Activated CD8-positive, alpha-beta T cell treated with anti-CD3 and anti-CD28 coated beads, Interleukin-2, amount 10 ng/mL, durations not matched to agents 7 days and 5 days (primary cell): ENCODE results near the gene TLCD2. TPM values are rescaled to one million over a fixed set of nuclear protein-coding genes. Genes with fewer than 3 reads are reported as not detected.
"Not testable (repeated sequence)": the region's sequence is repeated elsewhere in the genome, so short reads cannot be mapped to it uniquely, and the experiment has no call there.

Source experiments
- ATAC-seq: fragments of 150-1000 bp; cut with Tn5 transposase; one replicate; pipeline ENCODE4 v1.10.0; 2021; ENCODE audit warnings: moderate library complexity
- CTCF ChIA-PET: fragments of 350-600 bp; sonication (Branson Sonifier 250); formaldehyde crosslinking; loops from one replicate; lab custom pipeline; 2021; ENCODE audit warnings: antibody characterized with exemption; lab: Charles Lee
- POLR2A ChIA-PET: fragments of 350-600 bp; sonication (Branson Sonifier 250); formaldehyde crosslinking; loops from one replicate; lab custom pipeline; 2021; ENCODE audit warnings: antibody characterized with exemption; lab: Charles Lee
- DNase-seq: peaks from one replicate; pipeline ENCODE4 v3.0.0-alpha.2; 2020
- H3K27ac Mint-ChIP-seq: one replicate; pipeline ENCODE4 v1.8.0; 2021; ENCODE audit warnings: mild to moderate bottlenecking, mixed read lengths
- H3K27me3 Mint-ChIP-seq: one replicate; pipeline ENCODE4 v1.8.0; 2021; ENCODE audit warnings: low read depth, mixed read lengths
- H3K36me3 Mint-ChIP-seq: one replicate; pipeline ENCODE4 v1.8.0; 2021; ENCODE audit warnings: low read depth, mixed read lengths
- H3K4me1 Mint-ChIP-seq: one replicate; pipeline ENCODE4 v1.8.0; 2021; ENCODE audit warnings: low read depth, mixed read lengths
- H3K4me3 Mint-ChIP-seq: one replicate; pipeline ENCODE4 v1.8.0; 2021; ENCODE audit warnings: mild to moderate bottlenecking, mixed read lengths
- H3K9me3 Mint-ChIP-seq: one replicate; pipeline ENCODE4 v1.8.0; 2022; ENCODE audit warnings: mixed read lengths; ENCODE audit not compliant: insufficient read depth
- total RNA-seq, 2 experiments: library from RNA; stranded (reverse); gene quantifications; one replicate each; pipeline ENCODE4 v1.2.3, GENCODE V29; 2021

The TLCD2 gene
- total RNA-seq, 2 experiments from 2014 or later, result 0.13 TPM; not detected in 1

DNA sequence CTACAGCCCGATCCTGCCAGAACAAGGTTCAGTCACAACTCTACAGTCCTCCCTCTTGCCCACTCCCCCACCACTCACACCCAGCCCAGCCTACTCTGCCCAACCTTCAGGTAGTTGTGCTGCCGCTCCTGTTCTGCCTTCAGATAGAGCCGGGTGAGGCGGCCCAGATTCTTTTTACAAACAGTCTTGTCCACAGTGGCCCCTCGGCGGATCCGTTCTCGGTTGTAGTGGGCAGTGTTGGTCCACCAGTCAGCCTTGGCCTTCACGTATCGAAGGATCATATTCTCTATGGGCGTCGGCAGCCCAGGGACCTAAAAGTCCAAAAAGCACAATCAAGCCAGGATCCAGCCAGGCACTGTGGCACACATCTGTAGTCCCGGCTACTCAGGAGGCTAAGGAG is 33.8 kb downstream of the TLCD2 start:
- H3K9me3 Mint-ChIP-seq, result no peaks in the 10 kb centered on the region
- H3K4me3 Mint-ChIP-seq, result no peak overlapping the region
- H3K36me3 Mint-ChIP-seq, result peaks cover 81% of the 10 kb centered on the region
- CTCF ChIA-PET, result no interaction called here
- no peak for DNase-seq
- no peak for ATAC-seq
- H3K4me1 Mint-ChIP-seq, result no peaks in the 10 kb centered on the region
- H3K27ac Mint-ChIP-seq, result no peak overlapping the region
- no peaks in the 10 kb centered on the region for H3K27me3 Mint-ChIP-seq
- POLR2A ChIA-PET, result interaction anchor here (0.5 kb wide), 1 partner anchor 983 kb away, joined by 3 read pairs; no protein-coding TSS in a partner anchor

DNA sequence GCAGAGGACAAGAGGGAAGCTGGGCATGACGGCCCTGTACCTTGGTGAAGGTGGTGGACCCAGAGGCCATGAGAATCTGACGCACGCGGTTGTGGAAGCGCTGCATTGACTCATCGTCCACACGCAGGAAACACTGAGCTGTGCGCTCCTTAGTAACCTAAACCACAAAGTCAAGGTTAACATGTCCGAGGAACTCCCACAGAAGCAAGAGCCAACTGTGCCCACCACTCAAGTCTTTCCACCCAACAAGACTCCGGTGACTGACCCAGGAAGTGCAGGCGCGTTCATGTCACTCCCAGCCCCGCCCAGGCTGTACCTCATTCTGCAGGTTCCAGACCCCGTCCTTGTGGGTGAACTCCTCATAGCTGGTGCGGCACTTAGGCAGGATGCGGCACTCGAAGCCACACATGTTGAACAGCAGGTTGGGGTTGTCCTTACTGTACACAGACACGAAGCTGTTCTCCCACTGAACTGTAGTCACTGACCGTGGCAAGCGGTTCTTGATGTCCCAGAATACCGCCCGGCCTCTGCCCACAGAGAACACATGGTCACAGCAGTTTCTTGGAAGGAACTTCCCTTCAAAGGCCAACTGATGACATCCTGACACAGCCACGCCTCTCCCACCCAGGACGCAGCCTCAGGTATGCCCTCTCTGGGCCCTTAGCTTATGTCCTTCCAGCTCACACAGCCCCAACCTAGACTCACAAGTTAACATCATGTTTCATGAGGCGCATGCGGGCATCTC is 37.0 kb downstream of the TLCD2 start:
- Mint-ChIP-seq H3K4me1 (peaks cover 3% of the 10 kb centered on the region), H3K27ac (no peak overlapping the region), H3K4me3 (no peak overlapping the region), H3K27me3 (no peaks in the 10 kb centered on the region), H3K9me3 (no peaks in the 10 kb centered on the region), H3K36me3 (peaks cover 75% of the 10 kb centered on the region)
- peak; percentile 31 for ATAC-seq
- ChIA-PET CTCF (interaction anchor here (0.7 to 1.6 kb wide), 4 partner anchors 9 to 122 kb away, joined by 3 to 4 read pairs (median 3); no protein-coding TSS in a partner anchor), POLR2A (no interaction called here)
- DNase-seq, result no peak

DNA sequence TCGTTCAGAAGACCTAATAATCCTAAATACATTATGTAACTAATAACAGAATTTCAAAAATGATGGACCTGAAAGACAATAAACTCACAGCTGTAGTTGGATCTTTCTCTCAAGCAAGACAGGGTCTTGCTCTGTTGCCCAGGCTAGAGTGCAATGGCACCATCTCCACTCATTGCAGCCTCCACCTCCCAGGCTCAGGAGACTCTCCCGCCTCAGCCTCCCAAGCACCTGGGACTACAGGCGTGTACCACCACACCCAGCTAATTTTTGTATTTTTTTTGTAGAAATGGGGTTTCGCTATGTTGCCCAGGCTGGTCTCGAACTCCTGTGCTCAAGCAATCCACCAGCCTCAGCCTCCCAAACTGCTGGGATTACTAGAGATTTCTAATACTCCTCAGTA is 46.2 kb downstream of the TLCD2 start:
- not testable (repeated sequence) for H3K27me3 Mint-ChIP-seq, H3K9me3 Mint-ChIP-seq, DNase-seq, H3K4me3 Mint-ChIP-seq, H3K4me1 Mint-ChIP-seq, ATAC-seq, H3K27ac Mint-ChIP-seq
- POLR2A ChIA-PET, result interaction anchor here (0.6 kb wide), 1 partner anchor 374 kb away, joined by 3 read pairs; no protein-coding TSS in a partner anchor
- peaks cover 69% of the 10 kb centered on the region for H3K36me3 Mint-ChIP-seq
- CTCF ChIA-PET, result interaction anchor here (2.0 kb wide), 1 partner anchor 15 kb away, joined by 9 read pairs; the partner anchor contains the start of gene RILP

DNA sequence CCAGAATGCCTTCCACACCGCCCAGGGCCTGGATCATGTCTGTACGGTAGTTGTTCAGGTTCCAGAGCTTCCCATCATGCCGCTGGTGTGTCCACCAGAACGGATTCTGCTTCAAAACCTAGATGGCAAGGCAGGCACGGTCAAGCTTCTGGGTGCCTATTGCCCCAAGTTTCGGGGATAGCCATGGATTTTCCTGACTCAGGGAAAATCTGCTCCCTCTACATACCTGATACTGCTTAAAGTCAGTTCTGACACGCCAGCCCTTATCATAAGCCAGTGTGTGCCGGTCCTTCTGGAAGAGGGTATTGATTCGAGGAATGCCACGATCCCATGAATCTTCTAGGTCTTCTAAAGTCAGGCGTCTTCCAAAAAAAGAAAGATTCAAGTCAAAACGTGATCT is 49.1 kb downstream of the TLCD2 start:
- Mint-ChIP-seq H3K27me3 (no peaks in the 10 kb centered on the region), H3K27ac (no peak overlapping the region), H3K36me3 (peaks cover 74% of the 10 kb centered on the region), H3K4me3 (no peak overlapping the region), H3K4me1 (no peaks in the 10 kb centered on the region), H3K9me3 (no peaks in the 10 kb centered on the region)
- ChIA-PET CTCF (interaction anchor here (1.2 to 1.6 kb wide), 4 partner anchors 8 to 31 kb away, joined by 3 to 9 read pairs (median 4); no protein-coding TSS in a partner anchor), POLR2A (interaction anchor here (2.0 kb wide), 1 partner anchor 8 kb away, joined by 5 read pairs; no protein-coding TSS in a partner anchor)
- ATAC-seq (no peak), DNase-seq (no peak)

DNA sequence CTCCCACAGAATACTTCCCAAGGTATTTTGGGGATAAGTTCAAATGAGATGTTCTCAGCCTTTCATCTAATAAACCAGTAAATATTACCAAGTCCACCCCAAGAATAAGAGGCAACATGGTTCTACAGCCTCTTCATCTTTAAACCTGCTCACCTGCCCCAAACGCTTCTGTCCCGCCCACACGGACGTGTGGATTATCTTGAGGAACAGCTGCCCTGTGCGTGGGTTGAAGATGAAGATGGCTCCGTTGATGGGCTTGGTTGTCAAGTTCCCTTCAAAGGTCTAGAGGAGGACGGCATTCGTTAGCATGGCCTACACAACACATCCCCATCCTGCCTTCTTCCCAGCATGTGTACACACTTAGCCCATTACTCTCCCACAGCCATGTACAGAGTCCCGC is 52.1 kb downstream of the TLCD2 start:
- H3K36me3 Mint-ChIP-seq, result peaks cover 82% of the 10 kb centered on the region
- H3K9me3 Mint-ChIP-seq, result no peaks in the 10 kb centered on the region
- POLR2A ChIA-PET, result no interaction called here
- no peaks in the 10 kb centered on the region for H3K27me3 Mint-ChIP-seq
- no peak overlapping the region for H3K27ac Mint-ChIP-seq
- no peak for DNase-seq
- ATAC-seq, result no peak
- H3K4me1 Mint-ChIP-seq, result no peaks in the 10 kb centered on the region
- no peak overlapping the region for H3K4me3 Mint-ChIP-seq
- CTCF ChIA-PET, result no interaction called here

DNA sequence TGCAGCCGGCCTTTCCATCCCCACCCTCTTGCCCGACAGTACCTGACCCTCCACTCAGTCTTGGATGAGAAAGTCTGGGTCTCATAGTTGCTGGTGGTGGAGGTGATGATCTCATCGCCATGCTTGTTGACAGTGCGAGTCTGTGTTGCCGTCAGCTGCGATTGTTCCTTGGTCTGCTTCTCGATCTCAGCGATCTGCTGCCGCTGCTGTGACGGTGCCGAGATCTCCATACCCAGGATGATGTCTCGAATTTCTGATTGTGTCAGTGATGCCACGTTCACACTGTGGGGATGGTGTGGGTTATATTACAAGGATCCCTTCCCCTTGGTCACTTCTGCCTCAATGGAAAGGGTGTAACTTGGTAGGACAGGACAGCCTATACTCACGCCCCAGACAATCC is 56.4 kb downstream of the TLCD2 start:
- ATAC-seq, result no peak
- Mint-ChIP-seq H3K9me3 (no peaks in the 10 kb centered on the region), H3K4me3 (no peak overlapping the region), H3K36me3 (peaks cover 65% of the 10 kb centered on the region), H3K27ac (no peak overlapping the region), H3K4me1 (peaks cover 11% of the 10 kb centered on the region), H3K27me3 (no peaks in the 10 kb centered on the region)
- no peak for DNase-seq
- POLR2A ChIA-PET, result no interaction called here
- CTCF ChIA-PET, result interaction anchor here (6.8 kb wide), 1 partner anchor 14 kb away, joined by 52 read pairs; no protein-coding TSS in a partner anchor

DNA sequence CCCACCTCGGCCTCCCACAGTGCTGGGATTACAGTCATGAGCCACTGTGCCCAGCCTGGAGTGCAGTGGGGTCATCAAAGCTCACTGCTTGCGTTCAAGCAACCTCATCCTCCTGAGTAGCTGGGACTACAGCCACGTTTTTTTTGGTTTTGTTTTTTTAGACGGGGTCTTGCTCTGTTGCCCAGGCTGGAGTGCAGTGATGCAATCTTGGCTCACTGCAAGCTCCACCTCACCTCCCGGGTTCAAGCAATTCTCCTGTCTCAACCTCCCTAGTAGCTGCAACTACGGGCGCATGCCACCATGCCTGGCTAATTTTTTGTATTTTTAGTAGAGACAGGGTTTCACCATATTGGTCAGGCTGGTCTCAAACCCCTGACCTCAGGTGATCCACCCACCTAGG is 57.4 kb downstream of the TLCD2 start:
- POLR2A ChIA-PET, result interaction anchor here (0.6 to 0.7 kb wide), 2 partner anchors 17 to 42 kb away, joined by 3 to 5 read pairs; no protein-coding TSS in a partner anchor
- DNase-seq, H3K9me3 Mint-ChIP-seq, ATAC-seq, H3K27me3 Mint-ChIP-seq, H3K4me3 Mint-ChIP-seq, H3K27ac Mint-ChIP-seq: not testable (repeated sequence)
- peaks cover 56% of the 10 kb centered on the region for H3K36me3 Mint-ChIP-seq
- CTCF ChIA-PET, result interaction anchor here (1.8 to 6.8 kb wide), 2 partner anchors 15 to 213 kb away, joined by 4 to 52 read pairs; no protein-coding TSS in a partner anchor
- peaks cover 11% of the 10 kb centered on the region for H3K4me1 Mint-ChIP-seq

Other genes with a start within 250 kb of the TLCD2 start
- gene MYO1C, start 217.7 kb downstream of the TLCD2 start, total RNA-seq, result 10 to 100 TPM; 18.5 to 21.8 TPM
- 10 to 100 TPM; 37.6 to 39.6 TPM for gene INPP5K, start 193.8 kb downstream of the TLCD2 start, total RNA-seq
- 10 to 100 TPM; 44.6 to 47.3 TPM for gene PITPNA, start 147.6 kb downstream of the TLCD2 start, total RNA-seq
- gene SLC43A2, start 81.5 kb downstream of the TLCD2 start, total RNA-seq, result under 1 TPM; 0.55 to 0.68 TPM
- 1 to 10 TPM; 4.5 to 5.3 TPM for gene SCARF1, start 64.6 kb downstream of the TLCD2 start, total RNA-seq
- gene RILP, start 60.5 kb downstream of the TLCD2 start, total RNA-seq, result 1 to 10 TPM; 6.2 to 6.5 TPM
- 100 to 1,000 TPM; 309 to 321 TPM for gene PRPF8, start 25.5 kb downstream of the TLCD2 start, total RNA-seq
- 10 to 100 TPM; 29.4 to 30.8 TPM for gene WDR81, start 14.3 kb upstream of the TLCD2 start, total RNA-seq
- gene SERPINF2, start 32.5 kb upstream of the TLCD2 start, total RNA-seq, result under 1 TPM; 0.16 to 0.31 TPM
- gene SERPINF1, start 51.7 kb upstream of the TLCD2 start, total RNA-seq, result 1 to 10 TPM; 3.9 to 6.0 TPM
- gene SMYD4, start 119.5 kb upstream of the TLCD2 start, total RNA-seq, result 10 to 100 TPM; 40.3 to 41.7 TPM
- 100 to 1,000 TPM; 314 to 325 TPM for gene RPA1, start 119.6 kb upstream of the TLCD2 start, total RNA-seq